ENCODE measurements around the gene CAMSAP2. TPM values are rescaled to one million over a fixed set of nuclear protein-coding genes. Genes with fewer than 3 reads are reported as not detected.

CAMSAP2 gene
- polyA plus RNA-seq, 1 of the 3 experiments (the other 2 are of a cell fraction): 5.5 TPM

- Histone ChIP-seq H2AFZ (ENCODE audit: low read depth) (no peak overlapping the region), H3K36me3 (replicated peaks in 1 of 2; ENCODE audit: control insufficient read depth in 1 of 2, insufficient read depth in 2 of 2, low read length in 1 of 2) (no peaks in the 10 kb centered on the region), H3K27ac (ENCODE audit: low read depth in 2 of 2, low read length in 1 of 2) (no peak overlapping the region), H3K4me2 (no peak overlapping the region), H3F3A (replicated peaks; ENCODE audit: insufficient read depth) (no peaks in the 10 kb centered on the region), H3K27me3 (ENCODE audit: insufficient read depth) (no peaks in the 10 kb centered on the region; the same call in 1 of the 2 replicates), H3K4me3 (ENCODE audit: low read depth in 2 of 2, low read length in 1 of 2) (no peak overlapping the region), H3K9me3 (no peaks in the 10 kb centered on the region), H3K79me2 (ENCODE audit: insufficient read depth) (no peaks in the 10 kb centered on the region), H3K9me2 (no peaks in the 10 kb centered on the region), H4K20me1 (ENCODE audit: insufficient read depth) (no peaks in the 10 kb centered on the region), H3K4me1 (ENCODE audit: control insufficient read depth in 1 of 2, insufficient read depth in 2 of 2, low read depth in 1 of 2, low read length in 1 of 2) (no peaks in the 10 kb centered on the region; a peak in 1 of 4 replicates), H3K9ac (no peak overlapping the region)
- POLR2A ChIA-PET: no interaction called here
- no peak for TF ChIP-seq RCOR1 (IDR thresholded peaks at IDR 0.05; ENCODE audit: low read length)
- TF ChIP-seq SIN3A (IDR thresholded peaks at IDR 0.05; ENCODE audit: borderline replicate concordance, low read depth, low read length): no peak
- TF ChIP-seq RXRA (IDR thresholded peaks at IDR 0.05; ENCODE audit: borderline replicate concordance, low read depth): no peak
- TF ChIP-seq, protein P1, sequence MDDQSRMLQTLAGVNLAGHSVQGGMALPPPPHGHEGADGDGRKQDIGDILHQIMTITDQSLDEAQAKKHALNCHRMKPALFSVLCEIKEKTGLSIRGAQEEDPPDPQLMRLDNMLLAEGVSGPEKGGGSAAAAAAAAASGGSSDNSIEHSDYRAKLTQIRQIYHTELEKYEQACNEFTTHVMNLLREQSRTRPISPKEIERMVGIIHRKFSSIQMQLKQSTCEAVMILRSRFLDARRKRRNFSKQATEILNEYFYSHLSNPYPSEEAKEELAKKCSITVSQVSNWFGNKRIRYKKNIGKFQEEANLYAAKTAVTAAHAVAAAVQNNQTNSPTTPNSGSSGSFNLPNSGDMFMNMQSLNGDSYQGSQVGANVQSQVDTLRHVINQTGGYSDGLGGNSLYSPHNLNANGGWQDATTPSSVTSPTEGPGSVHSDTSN (IDR thresholded peaks at IDR 0.05): no peak
- TF ChIP-seq NRF1 (IDR thresholded peaks at IDR 0.05; ENCODE audit: low read depth, low read length): no peak
- TF ChIP-seq USF2 (IDR thresholded peaks at IDR 0.05; ENCODE audit: borderline replicate concordance, low read depth, low read length): no peak
- TF ChIP-seq CTCF (IDR thresholded peaks at IDR 0.05): no peak
- TF ChIP-seq CHD2 (IDR thresholded peaks at IDR 0.05; ENCODE audit: low read length, partially characterized antibody): no peak
- TF ChIP-seq JUND (IDR thresholded peaks at IDR 0.05): no peak
- TF ChIP-seq SMC3 (IDR thresholded peaks at IDR 0.05; ENCODE audit: low read depth, low read length): no peak
- TF ChIP-seq RAD21 (IDR thresholded peaks at IDR 0.05; ENCODE audit: low read length): no peak
- TF ChIP-seq MXI1 (IDR thresholded peaks at IDR 0.05; ENCODE audit: low read depth, low read length): no peak
- TF ChIP-seq TEAD4 (IDR thresholded peaks at IDR 0.05; ENCODE audit: borderline replicate concordance, insufficient read depth): no peak
- CTCF ChIA-PET: interaction anchor here (1.2 kb wide), 1 partner anchor 11 kb away, joined by 4 read pairs; no protein-coding TSS in a partner anchor
- no peak for DNase-seq
- WGBS (ENCODE audit: low lambda C conversion rate): 59% methylated on average over 3 of the region's 3 CpGs
These were observed 141.5 kb downstream of the CAMSAP2 start for GRCh38 chr1:200880212-200880611.

DNA sequence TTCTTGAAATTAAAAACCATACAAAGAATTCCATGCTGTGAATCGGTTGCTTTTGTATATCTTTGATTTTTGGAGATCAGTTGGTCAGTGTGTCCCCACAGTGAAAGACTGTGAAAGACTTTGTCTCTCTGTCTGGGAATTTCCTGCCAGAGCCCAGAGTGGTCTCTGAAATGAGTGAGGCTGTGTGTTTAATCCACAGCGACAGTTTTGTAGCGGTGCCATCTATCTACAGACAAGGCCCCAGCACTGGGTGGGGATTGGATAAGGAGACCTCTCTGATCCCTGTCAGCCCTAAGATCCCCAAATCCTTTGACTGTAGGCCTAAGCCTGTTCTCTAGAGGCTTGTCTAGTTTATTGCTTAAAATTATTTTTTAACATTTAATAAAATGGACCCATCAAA lies 144.4 kb downstream of the CAMSAP2 start:
- POLR2A ChIA-PET: no interaction called here

More for the DNA sequence above, 144.4 kb downstream of the CAMSAP2 start:
- Histone ChIP-seq H3K27ac (ENCODE audit: low read depth in 2 of 2, low read length in 1 of 2) (no peak overlapping the region), H3K79me2 (ENCODE audit: insufficient read depth) (no peaks in the 10 kb centered on the region), H3K36me3 (replicated peaks in 1 of 2; ENCODE audit: control insufficient read depth in 1 of 2, insufficient read depth in 2 of 2, low read length in 1 of 2) (no peaks in the 10 kb centered on the region), H4K20me1 (ENCODE audit: insufficient read depth) (no peaks in the 10 kb centered on the region), H3K27me3 (ENCODE audit: insufficient read depth) (no peaks in the 10 kb centered on the region; the same call in 1 of the 2 replicates), H3K4me2 (no peak overlapping the region), H3K4me3 (ENCODE audit: low read depth in 2 of 2, low read length in 1 of 2) (no peak overlapping the region), H3K9ac (no peak overlapping the region), H3K9me2 (no peaks in the 10 kb centered on the region), H3F3A (replicated peaks; ENCODE audit: insufficient read depth) (no peaks in the 10 kb centered on the region), H3K9me3 (no peaks in the 10 kb centered on the region), H3K4me1 (ENCODE audit: control insufficient read depth in 1 of 2, insufficient read depth in 2 of 2, low read depth in 1 of 2, low read length in 1 of 2) (no peaks in the 10 kb centered on the region; a peak in 1 of 4 replicates), H2AFZ (ENCODE audit: low read depth) (no peak overlapping the region)
- TF ChIP-seq SMC3 (IDR thresholded peaks at IDR 0.05; ENCODE audit: low read depth, low read length) (no peak), TAF1 (IDR thresholded peaks at IDR 0.05; ENCODE audit: borderline replicate concordance, low read depth, low read length) (no peak), JUND (IDR thresholded peaks at IDR 0.05) (no peak), RFX5 (IDR thresholded peaks at IDR 0.05; ENCODE audit: low read length) (no peak), USF1 (IDR thresholded peaks at IDR 0.05; ENCODE audit: borderline replicate concordance, low read depth) (no peak), NRF1 (IDR thresholded peaks at IDR 0.05; ENCODE audit: low read depth, low read length) (no peak), EZH2phosphoT487 (IDR thresholded peaks at IDR 0.05; ENCODE audit: borderline replicate concordance, low read depth) (no peak), FOXJ3 (CRISPR knock-in tag; IDR thresholded peaks at IDR 0.05) (no peak), RCOR1 (IDR thresholded peaks at IDR 0.05; ENCODE audit: low read length) (no peak)
- CTCF ChIA-PET: no interaction called here
- WGBS (ENCODE audit: low lambda C conversion rate): 85% methylated on average over 3 of the region's 3 CpGs
- no peak for DNase-seq
